Cardiac muscle cell (in vitro differentiated cells and primary cell): Measurements from ENCODE around the gene NDUFV1. TPM values are rescaled to one million over a fixed set of nuclear protein-coding genes. Genes with fewer than 3 reads are reported as not detected.

Source experiments
- DNase-seq, 2 donors: peaks; one replicate each; pipeline versions ENCODE4 v3.0.0 to v3.0.0-alpha.2; 2010 to 2017; ENCODE audit warnings: low read depth in 1 of 2, low spot score in 1 of 2
- H3K27ac ChIP-seq: fragments of 200-600 bp; sonication (generic); 2 replicates; pipeline ENCODE4 v1.5.1; 2016
- H3K27me3 ChIP-seq: fragments of 200-600 bp; sonication (generic); 2 replicates; pipeline ENCODE4 v1.6.0; 2016; ENCODE audit warnings: control low read depth
- H3K36me3 ChIP-seq: fragments of 200-600 bp; sonication (generic); 2 replicates; pipeline ENCODE4 v1.5.1; 2016; ENCODE audit warnings: control low read depth
- H3K4me1 ChIP-seq: fragments of 200-600 bp; sonication (generic); 2 replicates; pipeline ENCODE4 v1.8.1; 2017; ENCODE audit warnings: low read depth, mild to moderate bottlenecking, mixed run types
- H3K4me3 ChIP-seq: fragments of 200-600 bp; sonication (generic); 2 replicates; pipeline ENCODE4 v1.5.1; 2016; ENCODE audit warnings: mild to moderate bottlenecking
- H3K9me3 ChIP-seq: fragments of 200-600 bp; sonication (generic); 2 replicates; pipeline ENCODE4 v1.5.1; 2017; ENCODE audit warnings: low read depth, mild to moderate bottlenecking, control low read depth
- polyA plus RNA-seq: library from polyadenylated mRNA; unstranded; fragments of >200 nt; fragmentation: Nextera tagmentation; extraction: Ambion mirVana; gene quantifications from 2 replicates; pipeline ENCODE4 v1.2.1, GENCODE V29; 2016
- total RNA-seq: library from RNA; depleted of rRNA; stranded (reverse); fragments of >200 nt; gene quantifications from 2 replicates; pipeline ENCODE4 v1.2.3, GENCODE V29; 2016
- TF ChIP-seq, protein P1 (sequence below): IDR thresholded peaks from 2 replicates; pipeline ENCODE4 v1.5.1; 2012; ENCODE audit warnings: low read depth, mild to moderate bottlenecking, low read length

NDUFV1 gene
- total and polyA plus RNA-seq, 2 experiments from 2014 or later = 449 to 526 TPM

DNA sequence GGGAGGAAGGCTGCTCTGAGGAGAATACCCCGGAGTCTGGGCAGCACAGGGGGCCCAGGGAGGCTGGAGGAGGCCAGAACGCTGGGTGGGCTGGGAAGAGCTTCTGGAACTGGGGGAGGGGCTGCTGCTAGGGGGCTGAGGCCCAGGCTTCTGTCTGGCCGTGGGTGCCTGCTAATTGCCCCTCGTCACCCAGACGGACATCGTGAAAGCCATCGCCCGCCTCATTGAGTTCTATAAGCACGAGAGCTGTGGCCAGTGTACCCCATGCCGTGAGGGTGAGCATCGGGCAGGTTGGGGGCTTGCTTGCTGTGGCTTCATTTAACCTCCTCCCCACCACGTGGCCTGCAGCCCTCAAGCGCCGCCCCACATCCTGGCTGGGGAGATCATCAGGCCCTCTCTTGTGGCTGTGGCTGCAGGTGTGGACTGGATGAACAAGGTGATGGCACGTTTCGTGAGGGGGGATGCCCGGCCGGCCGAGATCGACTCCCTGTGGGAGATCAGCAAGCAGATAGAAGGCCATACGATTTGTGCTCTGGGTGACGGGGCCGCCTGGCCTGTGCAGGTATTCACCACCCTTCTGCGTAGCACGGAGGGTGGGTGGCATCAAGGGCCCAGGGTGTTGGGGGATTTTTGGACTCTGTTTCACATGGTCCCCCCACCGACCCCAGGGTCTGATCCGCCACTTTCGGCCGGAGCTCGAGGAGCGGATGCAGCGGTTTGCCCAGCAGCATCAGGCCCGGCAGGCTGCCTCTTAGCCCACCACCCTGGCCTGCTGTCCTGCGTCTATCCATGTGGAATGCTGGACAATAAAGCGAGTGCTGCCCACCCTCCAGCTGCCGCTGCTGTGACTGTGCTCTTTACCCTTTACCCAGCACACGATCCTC, 5.2 kb downstream of the NDUFV1 start:
- no peak for DNase-seq
- no peak overlapping the region for H3K27ac ChIP-seq
- H3K27me3 ChIP-seq = no peaks in the 10 kb centered on the region
- H3K4me1 ChIP-seq = peaks cover 24% of the 10 kb centered on the region
- peaks cover 24% of the 10 kb centered on the region for H3K36me3 ChIP-seq
- TF ChIP-seq, protein P1, sequence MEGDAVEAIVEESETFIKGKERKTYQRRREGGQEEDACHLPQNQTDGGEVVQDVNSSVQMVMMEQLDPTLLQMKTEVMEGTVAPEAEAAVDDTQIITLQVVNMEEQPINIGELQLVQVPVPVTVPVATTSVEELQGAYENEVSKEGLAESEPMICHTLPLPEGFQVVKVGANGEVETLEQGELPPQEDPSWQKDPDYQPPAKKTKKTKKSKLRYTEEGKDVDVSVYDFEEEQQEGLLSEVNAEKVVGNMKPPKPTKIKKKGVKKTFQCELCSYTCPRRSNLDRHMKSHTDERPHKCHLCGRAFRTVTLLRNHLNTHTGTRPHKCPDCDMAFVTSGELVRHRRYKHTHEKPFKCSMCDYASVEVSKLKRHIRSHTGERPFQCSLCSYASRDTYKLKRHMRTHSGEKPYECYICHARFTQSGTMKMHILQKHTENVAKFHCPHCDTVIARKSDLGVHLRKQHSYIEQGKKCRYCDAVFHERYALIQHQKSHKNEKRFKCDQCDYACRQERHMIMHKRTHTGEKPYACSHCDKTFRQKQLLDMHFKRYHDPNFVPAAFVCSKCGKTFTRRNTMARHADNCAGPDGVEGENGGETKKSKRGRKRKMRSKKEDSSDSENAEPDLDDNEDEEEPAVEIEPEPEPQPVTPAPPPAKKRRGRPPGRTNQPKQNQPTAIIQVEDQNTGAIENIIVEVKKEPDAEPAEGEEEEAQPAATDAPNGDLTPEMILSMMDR = no peak
- H3K4me3 ChIP-seq = no peak overlapping the region
- H3K9me3 ChIP-seq = no peaks in the 10 kb centered on the region

DNA sequence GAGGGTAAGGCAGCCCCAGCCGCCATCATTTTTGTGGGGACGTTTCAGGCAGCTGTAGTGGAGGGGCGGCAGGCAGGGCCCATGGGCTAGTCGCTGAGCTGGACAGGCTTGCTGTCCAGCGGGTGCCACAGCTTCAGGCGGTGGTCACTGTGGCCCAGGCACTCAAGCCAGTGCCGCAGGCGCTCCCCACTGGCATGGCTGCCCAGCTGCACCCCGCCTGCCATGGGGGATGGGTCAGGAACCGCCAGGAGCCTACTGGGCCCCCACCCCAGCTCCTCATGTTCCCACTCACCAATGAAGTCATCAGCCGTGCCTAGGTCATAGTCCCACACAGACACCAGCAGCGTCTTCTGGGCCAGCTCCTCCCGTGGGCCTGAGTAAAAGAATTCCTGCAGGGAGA, 6.0 kb downstream of the NDUFV1 start:
- peaks cover 26% of the 10 kb centered on the region for H3K4me1 ChIP-seq
- peaks cover 24% of the 10 kb centered on the region for H3K36me3 ChIP-seq
- TF ChIP-seq, protein P1 = no peak
- H3K27ac ChIP-seq = no peak overlapping the region
- DNase-seq = no peak
- no peaks in the 10 kb centered on the region for H3K9me3 ChIP-seq
- no peaks in the 10 kb centered on the region for H3K27me3 ChIP-seq
- no peak overlapping the region for H3K4me3 ChIP-seq

DNA sequence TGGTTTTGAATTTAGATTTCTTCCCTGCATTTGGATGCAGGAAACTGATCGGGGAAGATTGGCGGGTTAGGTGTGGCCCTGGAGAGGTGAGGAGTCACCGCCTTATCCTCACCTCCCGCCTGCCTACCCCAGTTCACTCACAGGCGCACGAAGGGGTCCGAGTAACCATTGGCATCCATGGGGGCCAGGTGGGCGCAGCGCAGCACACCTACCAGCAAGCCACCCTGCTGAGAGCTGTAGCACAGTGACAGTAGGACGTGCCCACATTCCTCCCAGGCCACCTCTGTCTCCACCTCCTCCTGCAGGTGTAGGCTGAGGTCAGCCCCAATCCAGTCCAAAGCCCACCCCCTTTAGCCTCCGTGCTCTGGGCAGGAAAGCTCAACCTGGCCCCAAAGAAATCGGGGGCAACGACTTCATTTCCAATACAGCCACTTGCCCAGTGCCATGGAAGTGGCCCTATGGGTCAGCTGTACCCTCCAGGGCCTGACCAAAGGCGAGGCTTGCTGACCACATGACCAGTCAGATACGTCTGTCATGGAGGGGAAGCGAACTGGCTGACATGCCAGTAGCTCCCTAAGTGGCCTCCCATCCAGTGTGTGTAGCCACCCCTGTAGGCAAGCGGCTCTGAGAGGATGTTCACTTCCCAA, 6.7 kb downstream of the NDUFV1 start:
- H3K27ac ChIP-seq = peak overlapping the region; percentile 7
- DNase-seq = no peak
- H3K4me3 ChIP-seq = no peak overlapping the region

GRCh38 chr11:67613960-67614715, 7.4 kb downstream of the NDUFV1 start:
- Histone ChIP-seq H3K27ac (peak overlapping the region; percentile 7), H3K27me3 (no peaks in the 10 kb centered on the region), H3K4me3 (no peak overlapping the region), H3K36me3 (peaks cover 20% of the 10 kb centered on the region), H3K4me1 (peaks cover 28% of the 10 kb centered on the region), H3K9me3 (no peaks in the 10 kb centered on the region)
- DNase-seq = peak; percentile 53 to 71
- TF ChIP-seq, protein P1 = peak; percentile 74

More for the DNA sequence above, 6.7 kb downstream of the NDUFV1 start:
- Histone ChIP-seq H3K27me3 (no peaks in the 10 kb centered on the region), H3K36me3 (peaks cover 24% of the 10 kb centered on the region), H3K9me3 (no peaks in the 10 kb centered on the region), H3K4me1 (peaks cover 28% of the 10 kb centered on the region)
- TF ChIP-seq, protein P1 = no peak
